Osteocyte (in vitro differentiated cells): ENCODE measurements around the gene SRGAP3. TPM values are rescaled to one million over a fixed set of nuclear protein-coding genes. Genes with fewer than 3 reads are reported as not detected.
"Not testable (repeated sequence)": the region's sequence is repeated elsewhere in the genome, so short reads cannot be mapped to it uniquely, and the experiment has no call there.

ENCODE experiments used
- DNase-seq: peaks from one replicate; pipeline ENCODE4 v3.0.0; 2021; ENCODE audit warnings: mixed read lengths; ENCODE audit not compliant: unreplicated experiment; ENCODE audit errors: extremely low spot score
- H3K27ac Mint-ChIP-seq: one replicate; pipeline ENCODE4 v1.8.0; 2021; ENCODE audit warnings: mild to moderate bottlenecking, mixed read lengths; ENCODE audit not compliant: unreplicated experiment
- H3K27me3 Mint-ChIP-seq: one replicate; pipeline ENCODE4 v1.8.0; 2021; ENCODE audit warnings: mixed read lengths; ENCODE audit not compliant: unreplicated experiment
- H3K36me3 Mint-ChIP-seq: one replicate; pipeline ENCODE4 v1.8.0; 2021; ENCODE audit warnings: mixed read lengths; ENCODE audit not compliant: unreplicated experiment
- H3K4me1 Mint-ChIP-seq: one replicate; pipeline ENCODE4 v1.8.0; 2021; ENCODE audit warnings: mixed read lengths; ENCODE audit not compliant: unreplicated experiment
- H3K4me3 Mint-ChIP-seq: one replicate; pipeline ENCODE4 v1.8.0; 2021; ENCODE audit warnings: mild to moderate bottlenecking, moderate library complexity, mixed read lengths; ENCODE audit not compliant: unreplicated experiment
- H3K9me3 Mint-ChIP-seq: one replicate; pipeline ENCODE4 v1.8.0; 2021; ENCODE audit warnings: mixed read lengths; ENCODE audit not compliant: unreplicated experiment
- CTCF ChIP-seq: fragments of 200-600 bp; sonication (generic); IDR thresholded peaks from 2 replicates; pipeline ENCODE4 v1.5.0; 2021; ENCODE audit warnings: antibody characterized with exemption, mild to moderate bottlenecking, moderate library complexity
- total RNA-seq: library from RNA; stranded (reverse); gene quantifications from 2 replicates; pipeline ENCODE4 v1.2.1, GENCODE V29; 2021

SRGAP3 gene
- total RNA-seq, 1 donor from 2014 or later, result 2.6 TPM

GRCh38 chr3:9091486-9092235, 157.8 kb downstream of the SRGAP3 start:
- H3K36me3 Mint-ChIP-seq, result no peaks in the 10 kb centered on the region
- H3K27me3 Mint-ChIP-seq, result peaks cover 33% of the 10 kb centered on the region
- DNase-seq, result no peak
- no peaks in the 10 kb centered on the region for H3K9me3 Mint-ChIP-seq
- no peak for TF ChIP-seq CTCF
- no peak overlapping the region for H3K4me3 Mint-ChIP-seq
- H3K4me1 Mint-ChIP-seq, result no peaks in the 10 kb centered on the region
- no peak overlapping the region for H3K27ac Mint-ChIP-seq

GRCh38 chr3:9088441-9089353, 160.7 kb downstream of the SRGAP3 start:
- Mint-ChIP-seq H3K27ac (peak overlapping the region; percentile 29), H3K9me3 (no peaks in the 10 kb centered on the region), H3K27me3 (peaks cover 28% of the 10 kb centered on the region), H3K4me3 (no peak overlapping the region), H3K4me1 (no peaks in the 10 kb centered on the region), H3K36me3 (no peaks in the 10 kb centered on the region)
- no peak for TF ChIP-seq CTCF
- no peak for DNase-seq

- Mint-ChIP-seq H3K9me3 (no peaks in the 10 kb centered on the region), H3K27me3 (peaks cover 28% of the 10 kb centered on the region), H3K4me1 (no peaks in the 10 kb centered on the region), H3K27ac (no peak overlapping the region), H3K36me3 (no peaks in the 10 kb centered on the region), H3K4me3 (no peak overlapping the region)
- DNase-seq, result no peak
- TF ChIP-seq CTCF, result no peak
Observed at GRCh38 chr3:9087831-9088413, 161.5 kb downstream of the SRGAP3 start.

DNA sequence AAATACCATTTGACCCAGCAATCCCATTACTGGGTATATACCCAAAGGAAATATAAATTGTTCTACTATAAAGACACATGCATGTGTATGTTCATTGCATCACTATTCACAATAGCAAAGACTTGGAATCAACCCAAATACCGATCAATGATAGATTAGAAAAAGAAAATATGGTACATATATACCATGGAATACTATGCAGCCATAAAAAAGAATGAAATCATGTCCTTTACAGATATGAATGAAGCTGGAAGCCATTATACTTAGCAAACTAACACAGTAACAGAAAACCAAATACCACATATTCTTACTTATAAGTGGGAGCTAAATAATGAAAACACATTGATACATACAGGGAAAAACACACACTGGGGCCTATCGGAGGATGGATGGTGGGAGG, 164.0 kb downstream of the SRGAP3 start:
- not testable (repeated sequence) for H3K27ac Mint-ChIP-seq, H3K4me3 Mint-ChIP-seq, H3K36me3 Mint-ChIP-seq, H3K4me1 Mint-ChIP-seq, DNase-seq, H3K9me3 Mint-ChIP-seq
- peaks cover 34% of the 10 kb centered on the region for H3K27me3 Mint-ChIP-seq

DNA sequence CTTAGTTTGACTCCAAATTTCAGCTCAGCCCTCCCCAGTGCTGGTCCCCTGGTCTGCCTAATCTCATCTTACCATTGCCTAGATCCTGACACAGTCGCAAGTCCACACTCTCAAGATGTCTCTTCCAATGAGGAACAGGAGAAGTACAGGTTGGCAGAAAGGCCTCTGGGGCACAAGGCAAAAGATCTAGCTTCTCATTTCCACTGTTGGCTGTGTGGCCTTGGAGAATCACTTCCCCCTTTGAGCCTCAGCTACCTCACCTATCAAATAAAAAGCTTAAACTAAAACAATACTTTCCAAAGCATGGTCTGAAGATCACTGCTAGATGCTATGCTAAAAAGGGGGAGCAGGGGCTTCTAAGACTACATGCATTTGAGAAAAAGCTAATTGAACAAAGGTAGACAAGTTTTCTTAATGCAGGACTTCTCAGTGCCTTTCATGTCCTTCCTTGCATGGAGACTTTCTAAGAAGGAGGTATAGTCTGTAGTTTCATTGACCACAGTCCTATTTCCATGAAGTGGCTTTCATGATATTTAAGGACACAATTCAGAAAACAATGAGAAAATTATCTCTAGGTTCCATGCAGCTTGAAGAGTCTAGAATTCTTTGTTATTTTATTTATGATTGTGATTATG, 168.1 kb downstream of the SRGAP3 start:
- Mint-ChIP-seq H3K9me3 (peaks cover 5% of the 10 kb centered on the region), H3K4me3 (no peak overlapping the region), H3K27ac (no peak overlapping the region), H3K27me3 (peaks cover 26% of the 10 kb centered on the region), H3K4me1 (peaks cover 5% of the 10 kb centered on the region), H3K36me3 (no peaks in the 10 kb centered on the region)
- TF ChIP-seq CTCF, result no peak
- DNase-seq, result no peak
